ENCODE results near the gene OSBPL6. TPM values are rescaled to one million over a fixed set of nuclear protein-coding genes. Genes with fewer than 3 reads are reported as not detected.

OSBPL6 gene
- total RNA-seq, 1 experiment from 2014 or later, result 11.6 TPM

DNA sequence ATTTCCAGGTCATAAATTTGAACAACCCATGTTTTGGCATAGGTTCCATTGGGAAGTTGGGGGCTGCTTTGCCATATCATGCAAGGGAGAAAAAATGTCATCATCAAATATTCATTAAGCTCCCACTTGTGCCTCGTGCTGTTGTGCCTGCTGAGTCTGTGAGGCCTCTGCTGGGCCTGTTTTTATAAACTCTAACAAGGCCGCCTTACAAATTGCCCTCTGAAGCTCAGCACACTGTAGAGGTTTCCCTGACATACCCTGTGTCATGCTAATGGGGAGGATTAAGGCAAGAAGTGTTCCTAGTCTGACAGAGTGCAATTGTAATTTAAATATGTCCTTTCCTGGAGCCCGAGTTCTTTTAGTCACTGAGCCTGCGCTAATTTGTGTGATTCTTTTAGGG is 17.6 kb downstream of the OSBPL6 start:
- intact Hi-C loops (cut with micrococcal nuclease), result no loop called here
- POLR2A ChIA-PET, result no interaction called here
- Histone ChIP-seq H4K20me1 (ENCODE audit: insufficient read depth) (no peaks in the 10 kb centered on the region), H3K27ac (ENCODE audit: low read depth, low read length) (no peak overlapping the region), H3K9me2 (ENCODE audit: insufficient read depth) (no peaks in the 10 kb centered on the region), H3K36me3 (ENCODE audit: control insufficient read depth in 1 of 2, insufficient read depth in 2 of 2, low read length in 2 of 2) (no peaks in the 10 kb centered on the region), H3K9ac (ENCODE audit: low read length) (no peak overlapping the region), H2AFZ (ENCODE audit: low read depth, low read length, poor library complexity, severe bottlenecking) (no peak overlapping the region), H3K4me1 (ENCODE audit: control insufficient read depth in 1 of 2, insufficient read depth in 2 of 2, low read length in 2 of 2) (no peaks in the 10 kb centered on the region), H3K27me3 (ENCODE audit: insufficient read depth, low read length) (no peaks in the 10 kb centered on the region), H3K4me2 (ENCODE audit: low read length) (no peak overlapping the region), H3K9me3 (ENCODE audit: control insufficient read depth in 1 of 2, insufficient read depth in 1 of 2, low read depth in 1 of 2, low read length in 2 of 2) (no peaks in the 10 kb centered on the region), H3K79me2 (ENCODE audit: insufficient read depth, low read length) (no peaks in the 10 kb centered on the region), H3K4me3 (replicated peaks in 1 of 2; ENCODE audit: low read depth in 1 of 2, low read length in 2 of 2) (no peak overlapping the region)
- no TSS peak for BruUV-seq (replicated peaks)
- no peak for ATAC-seq
- RAD21 ChIA-PET (ENCODE audit: low non-redundant PET in 1 of 2, low total read pairs in 2 of 2, uncharacterized antibody in 2 of 2, unreplicated experiment in 2 of 2), result no interaction called here
- TF ChIP-seq, protein P1, sequence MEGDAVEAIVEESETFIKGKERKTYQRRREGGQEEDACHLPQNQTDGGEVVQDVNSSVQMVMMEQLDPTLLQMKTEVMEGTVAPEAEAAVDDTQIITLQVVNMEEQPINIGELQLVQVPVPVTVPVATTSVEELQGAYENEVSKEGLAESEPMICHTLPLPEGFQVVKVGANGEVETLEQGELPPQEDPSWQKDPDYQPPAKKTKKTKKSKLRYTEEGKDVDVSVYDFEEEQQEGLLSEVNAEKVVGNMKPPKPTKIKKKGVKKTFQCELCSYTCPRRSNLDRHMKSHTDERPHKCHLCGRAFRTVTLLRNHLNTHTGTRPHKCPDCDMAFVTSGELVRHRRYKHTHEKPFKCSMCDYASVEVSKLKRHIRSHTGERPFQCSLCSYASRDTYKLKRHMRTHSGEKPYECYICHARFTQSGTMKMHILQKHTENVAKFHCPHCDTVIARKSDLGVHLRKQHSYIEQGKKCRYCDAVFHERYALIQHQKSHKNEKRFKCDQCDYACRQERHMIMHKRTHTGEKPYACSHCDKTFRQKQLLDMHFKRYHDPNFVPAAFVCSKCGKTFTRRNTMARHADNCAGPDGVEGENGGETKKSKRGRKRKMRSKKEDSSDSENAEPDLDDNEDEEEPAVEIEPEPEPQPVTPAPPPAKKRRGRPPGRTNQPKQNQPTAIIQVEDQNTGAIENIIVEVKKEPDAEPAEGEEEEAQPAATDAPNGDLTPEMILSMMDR (IDR thresholded peaks at IDR 0.05 in 2 of 3, conservative IDR thresholded peaks at IDR 0.05 in 1 of 3; ENCODE audit: borderline replicate concordance in 1 of 3, insufficient read depth in 1 of 3, low read depth in 2 of 3, low read length in 2 of 3), result no peak
- no peak for TF ChIP-seq JUND (IDR thresholded peaks at IDR 0.05)
- no peak for TF ChIP-seq RAD21 (IDR thresholded peaks at IDR 0.05; ENCODE audit: low read depth)
- no peak for TF ChIP-seq SP1 (IDR thresholded peaks at IDR 0.05; ENCODE audit: low read depth)
- TF ChIP-seq, protein P2, sequence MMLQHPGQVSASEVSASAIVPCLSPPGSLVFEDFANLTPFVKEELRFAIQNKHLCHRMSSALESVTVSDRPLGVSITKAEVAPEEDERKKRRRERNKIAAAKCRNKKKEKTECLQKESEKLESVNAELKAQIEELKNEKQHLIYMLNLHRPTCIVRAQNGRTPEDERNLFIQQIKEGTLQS (IDR thresholded peaks at IDR 0.05), result no peak
- CTCF ChIA-PET, result no interaction called here
- no peak for DNase-seq (ENCODE audit: low read depth, low spot score)

DNA sequence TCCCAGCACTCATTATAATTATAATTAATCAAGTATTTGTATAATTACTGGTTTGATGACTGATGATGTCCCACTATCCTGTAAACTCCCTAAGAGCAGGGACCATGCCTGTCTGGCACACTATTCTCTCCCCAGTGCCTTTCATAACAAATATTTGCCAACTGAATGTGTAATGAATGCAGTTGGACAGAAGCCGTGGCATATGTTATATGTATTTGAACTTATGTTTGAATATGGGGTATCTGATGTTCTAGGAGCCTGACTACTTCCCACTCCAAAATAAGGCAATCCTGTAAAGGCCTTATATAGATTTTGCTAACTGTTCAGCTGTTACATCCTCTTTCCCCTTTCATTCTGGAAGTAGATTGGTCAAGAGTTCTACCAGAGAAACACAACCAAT is 19.7 kb downstream of the OSBPL6 start:
- no peak overlapping the region for H3K4me2 ChIP-seq (ENCODE audit: low read length)
- TF ChIP-seq CBX3 (IDR thresholded peaks at IDR 0.05; ENCODE audit: low read depth) (no peak), TCF7L2 (IDR thresholded peaks at IDR 0.05; ENCODE audit: borderline replicate concordance, extremely low read depth, insufficient read depth, insufficient read length) (no peak), SIN3A (IDR thresholded peaks at IDR 0.05; ENCODE audit: low read depth) (no peak), EZH2 (IDR thresholded peaks at IDR 0.05) (no peak), POLR2A (IDR thresholded peaks at IDR 0.05; ENCODE audit: borderline replicate concordance, extremely low read depth, insufficient read depth, insufficient read length) (no peak), EGR1 (IDR thresholded peaks at IDR 0.05; ENCODE audit: low read depth) (no peak), SP1 (IDR thresholded peaks at IDR 0.05; ENCODE audit: low read depth) (no peak), ZFX (IDR thresholded peaks at IDR 0.05) (no peak)
- TF ChIP-seq, protein P1 (IDR thresholded peaks at IDR 0.05 in 2 of 3, conservative IDR thresholded peaks at IDR 0.05 in 1 of 3; ENCODE audit: borderline replicate concordance in 1 of 3, insufficient read depth in 1 of 3, low read depth in 2 of 3, low read length in 2 of 3), result no peak
- TF ChIP-seq, protein P3, sequence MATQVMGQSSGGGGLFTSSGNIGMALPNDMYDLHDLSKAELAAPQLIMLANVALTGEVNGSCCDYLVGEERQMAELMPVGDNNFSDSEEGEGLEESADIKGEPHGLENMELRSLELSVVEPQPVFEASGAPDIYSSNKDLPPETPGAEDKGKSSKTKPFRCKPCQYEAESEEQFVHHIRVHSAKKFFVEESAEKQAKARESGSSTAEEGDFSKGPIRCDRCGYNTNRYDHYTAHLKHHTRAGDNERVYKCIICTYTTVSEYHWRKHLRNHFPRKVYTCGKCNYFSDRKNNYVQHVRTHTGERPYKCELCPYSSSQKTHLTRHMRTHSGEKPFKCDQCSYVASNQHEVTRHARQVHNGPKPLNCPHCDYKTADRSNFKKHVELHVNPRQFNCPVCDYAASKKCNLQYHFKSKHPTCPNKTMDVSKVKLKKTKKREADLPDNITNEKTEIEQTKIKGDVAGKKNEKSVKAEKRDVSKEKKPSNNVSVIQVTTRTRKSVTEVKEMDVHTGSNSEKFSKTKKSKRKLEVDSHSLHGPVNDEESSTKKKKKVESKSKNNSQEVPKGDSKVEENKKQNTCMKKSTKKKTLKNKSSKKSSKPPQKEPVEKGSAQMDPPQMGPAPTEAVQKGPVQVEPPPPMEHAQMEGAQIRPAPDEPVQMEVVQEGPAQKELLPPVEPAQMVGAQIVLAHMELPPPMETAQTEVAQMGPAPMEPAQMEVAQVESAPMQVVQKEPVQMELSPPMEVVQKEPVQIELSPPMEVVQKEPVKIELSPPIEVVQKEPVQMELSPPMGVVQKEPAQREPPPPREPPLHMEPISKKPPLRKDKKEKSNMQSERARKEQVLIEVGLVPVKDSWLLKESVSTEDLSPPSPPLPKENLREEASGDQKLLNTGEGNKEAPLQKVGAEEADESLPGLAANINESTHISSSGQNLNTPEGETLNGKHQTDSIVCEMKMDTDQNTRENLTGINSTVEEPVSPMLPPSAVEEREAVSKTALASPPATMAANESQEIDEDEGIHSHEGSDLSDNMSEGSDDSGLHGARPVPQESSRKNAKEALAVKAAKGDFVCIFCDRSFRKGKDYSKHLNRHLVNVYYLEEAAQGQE (IDR thresholded peaks at IDR 0.05; ENCODE audit: low read depth), result no peak
- no peak for ATAC-seq
- H3K4me1 ChIP-seq (ENCODE audit: control insufficient read depth in 1 of 2, insufficient read depth in 2 of 2, low read length in 2 of 2), result no peaks in the 10 kb centered on the region
- CTCF ChIA-PET, result no interaction called here
- H3K9ac ChIP-seq (ENCODE audit: low read length), result no peak overlapping the region
- POLR2A ChIA-PET, result no interaction called here
- H3K79me2 ChIP-seq (ENCODE audit: insufficient read depth, low read length), result no peaks in the 10 kb centered on the region
- no peaks in the 10 kb centered on the region for H3K36me3 ChIP-seq (ENCODE audit: control insufficient read depth in 1 of 2, insufficient read depth in 2 of 2, low read length in 2 of 2)
- no peak for DNase-seq (ENCODE audit: low read depth, low spot score)
- H3K9me3 ChIP-seq (ENCODE audit: control insufficient read depth in 1 of 2, insufficient read depth in 1 of 2, low read depth in 1 of 2, low read length in 2 of 2), result no peaks in the 10 kb centered on the region
- no peak overlapping the region for H3K27ac ChIP-seq (ENCODE audit: low read depth, low read length)
- RAD21 ChIA-PET (ENCODE audit: low non-redundant PET in 1 of 2, low total read pairs in 2 of 2, uncharacterized antibody in 2 of 2, unreplicated experiment in 2 of 2), result no interaction called here
- H3K27me3 ChIP-seq (ENCODE audit: insufficient read depth, low read length), result no peaks in the 10 kb centered on the region
- BruUV-seq (replicated peaks), result no TSS peak
- intact Hi-C loops (cut with micrococcal nuclease), result no loop called here
- H3K9me2 ChIP-seq (ENCODE audit: insufficient read depth), result no peaks in the 10 kb centered on the region
- no peak overlapping the region for H3K4me3 ChIP-seq (replicated peaks in 1 of 2; ENCODE audit: low read depth in 1 of 2, low read length in 2 of 2)
- H2AFZ ChIP-seq (ENCODE audit: low read depth, low read length, poor library complexity, severe bottlenecking), result no peak overlapping the region
- no peaks in the 10 kb centered on the region for H4K20me1 ChIP-seq (ENCODE audit: insufficient read depth)

All from HCT116 (cell line).